LNCaP clone FGC (cell line): ENCODE data around the gene HMMR.
A peak's percentile ranks its signal among the peaks of the same experiment; 100 is the strongest.

ENCODE experiments used
- DNase-seq: peaks from one replicate; pipeline ENCODE4 v3.0.0-alpha.2; 2011; ENCODE audit warnings: low read depth
- H3K4me3 ChIP-seq: 2 replicates; pipeline ENCODE4 v1.5.1; 2011; ENCODE audit warnings: mild to moderate bottlenecking, low read depth, low read length, control low read depth
- TF ChIP-seq, protein P1 (sequence below): IDR thresholded peaks from 2 replicates; pipeline ENCODE4 v1.5.1; 2012; ENCODE audit warnings: mild to moderate bottlenecking; ENCODE audit not compliant: control insufficient read depth, insufficient read depth; ENCODE audit errors: extremely low read depth

The HMMR gene

DNA sequence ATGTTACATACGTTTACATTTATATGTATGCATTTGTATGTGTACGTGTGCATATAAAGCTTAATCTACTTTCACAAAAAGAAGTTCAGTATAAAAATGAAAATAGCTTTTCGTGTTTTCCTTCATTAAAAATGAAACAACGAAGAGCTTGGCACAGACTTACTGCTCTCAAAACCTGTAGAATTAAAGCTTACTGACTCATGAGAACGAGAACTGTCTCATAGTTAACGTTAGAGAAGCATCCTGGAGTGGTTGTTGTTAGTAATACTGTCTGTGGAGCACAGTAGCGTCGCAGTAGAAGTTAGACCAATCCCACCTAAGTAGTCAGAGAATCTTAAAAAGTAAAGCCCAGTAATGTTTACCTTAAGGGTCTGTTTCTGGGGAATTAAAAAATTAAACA is 46.3 kb downstream of the HMMR start:
- TF ChIP-seq, protein P1, sequence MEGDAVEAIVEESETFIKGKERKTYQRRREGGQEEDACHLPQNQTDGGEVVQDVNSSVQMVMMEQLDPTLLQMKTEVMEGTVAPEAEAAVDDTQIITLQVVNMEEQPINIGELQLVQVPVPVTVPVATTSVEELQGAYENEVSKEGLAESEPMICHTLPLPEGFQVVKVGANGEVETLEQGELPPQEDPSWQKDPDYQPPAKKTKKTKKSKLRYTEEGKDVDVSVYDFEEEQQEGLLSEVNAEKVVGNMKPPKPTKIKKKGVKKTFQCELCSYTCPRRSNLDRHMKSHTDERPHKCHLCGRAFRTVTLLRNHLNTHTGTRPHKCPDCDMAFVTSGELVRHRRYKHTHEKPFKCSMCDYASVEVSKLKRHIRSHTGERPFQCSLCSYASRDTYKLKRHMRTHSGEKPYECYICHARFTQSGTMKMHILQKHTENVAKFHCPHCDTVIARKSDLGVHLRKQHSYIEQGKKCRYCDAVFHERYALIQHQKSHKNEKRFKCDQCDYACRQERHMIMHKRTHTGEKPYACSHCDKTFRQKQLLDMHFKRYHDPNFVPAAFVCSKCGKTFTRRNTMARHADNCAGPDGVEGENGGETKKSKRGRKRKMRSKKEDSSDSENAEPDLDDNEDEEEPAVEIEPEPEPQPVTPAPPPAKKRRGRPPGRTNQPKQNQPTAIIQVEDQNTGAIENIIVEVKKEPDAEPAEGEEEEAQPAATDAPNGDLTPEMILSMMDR = no peak
- peak overlapping the region; percentile 80 for H3K4me3 ChIP-seq
- no peak for DNase-seq

DNA sequence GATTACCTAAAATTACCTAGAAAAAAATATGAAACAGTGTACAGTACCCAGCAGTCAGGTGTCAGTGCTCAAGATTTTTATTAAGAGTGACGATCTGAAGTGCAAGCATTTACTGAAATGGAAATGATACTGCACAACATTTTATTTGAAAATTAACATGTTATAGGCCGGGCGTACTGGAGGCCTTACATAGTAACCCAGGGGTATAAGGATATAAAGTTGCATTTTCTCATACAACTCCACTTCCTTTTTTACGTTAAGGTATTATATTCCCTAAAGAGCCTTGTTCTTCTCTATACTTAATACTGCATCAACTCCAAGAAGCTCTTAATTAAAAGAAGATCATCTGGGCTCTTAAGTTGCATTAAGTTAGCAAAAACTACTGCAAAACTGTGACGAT is 48.3 kb downstream of the HMMR start:
- TF ChIP-seq, protein P1 = no peak
- H3K4me3 ChIP-seq = no peak overlapping the region
- DNase-seq = no peak

DNA sequence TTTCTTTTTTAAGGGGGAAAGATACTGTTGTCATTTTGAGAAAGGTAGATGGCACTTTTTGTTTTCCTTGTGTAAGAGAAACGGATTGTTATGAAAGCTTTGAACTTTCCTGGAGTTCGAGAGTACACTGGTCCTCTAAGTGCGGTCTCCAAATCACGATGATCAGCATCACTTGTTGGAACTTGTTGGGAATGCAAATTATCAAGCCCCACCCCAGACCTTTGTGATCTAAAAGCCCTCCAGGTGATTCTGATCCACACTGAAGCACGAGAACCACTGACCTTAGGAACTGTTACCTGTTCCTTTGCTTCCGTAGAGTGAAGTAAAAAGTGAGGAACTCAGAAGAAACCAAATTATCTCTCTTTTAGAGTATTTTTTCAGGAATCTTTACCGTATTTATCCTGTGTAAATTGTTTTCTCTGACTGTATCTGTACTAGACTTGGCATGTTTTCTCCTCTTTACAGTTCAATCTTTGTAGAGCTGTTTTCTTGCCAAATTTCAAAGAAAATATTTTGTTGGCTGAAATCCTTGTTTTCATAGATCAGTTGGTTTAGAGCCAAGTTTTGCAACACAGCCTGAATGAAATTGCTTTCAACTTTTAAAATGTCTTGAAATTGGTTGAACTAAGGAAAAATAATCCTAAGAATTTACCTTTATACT is 49.0 kb downstream of the HMMR start:
- TF ChIP-seq, protein P1 = no peak
- H3K4me3 ChIP-seq = peak overlapping the region; percentile 27
- no peak for DNase-seq

DNA sequence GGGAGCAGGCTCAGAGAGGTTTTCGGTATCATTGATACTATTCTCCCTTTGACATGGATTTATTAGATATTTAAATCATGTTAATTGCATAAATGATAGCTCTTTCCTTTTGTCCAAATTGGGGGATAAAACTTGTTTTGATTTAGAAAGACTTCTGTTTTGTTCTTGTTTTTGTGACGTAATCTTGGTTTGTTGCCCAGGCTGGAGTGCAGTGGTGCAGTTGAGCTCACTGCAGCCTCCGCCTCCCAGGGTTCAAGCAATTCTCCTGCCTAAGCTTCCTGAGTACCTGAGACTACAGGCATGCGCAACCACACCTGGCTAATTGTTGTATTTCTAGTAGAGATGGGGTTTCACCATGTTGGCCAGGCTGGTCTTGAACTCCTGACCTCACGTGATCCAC is 52.1 kb downstream of the HMMR start:
- H3K4me3 ChIP-seq = no peak overlapping the region
- DNase-seq = no peak
- TF ChIP-seq, protein P1 = no peak

DNA sequence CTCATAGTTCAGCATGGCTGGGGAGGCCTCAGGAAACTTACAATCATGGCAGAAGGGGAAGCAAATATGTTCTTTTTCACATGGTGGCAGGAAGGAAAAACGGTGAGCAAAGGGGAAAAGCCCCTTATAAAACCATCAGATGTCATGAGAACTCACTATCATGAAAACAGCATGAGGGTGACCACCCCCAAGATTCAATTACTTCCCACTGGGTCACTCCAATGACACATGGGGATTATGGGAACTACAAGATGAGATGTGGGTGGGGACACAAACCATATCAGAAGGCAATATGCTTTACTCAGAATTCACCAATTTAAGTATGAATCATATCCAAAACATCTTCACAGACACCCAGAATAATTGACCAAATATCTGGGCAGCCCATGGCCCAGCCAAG is 64.7 kb downstream of the HMMR start:
- H3K4me3 ChIP-seq = no peak overlapping the region
- TF ChIP-seq, protein P1 = no peak
- DNase-seq = no peak

DNA sequence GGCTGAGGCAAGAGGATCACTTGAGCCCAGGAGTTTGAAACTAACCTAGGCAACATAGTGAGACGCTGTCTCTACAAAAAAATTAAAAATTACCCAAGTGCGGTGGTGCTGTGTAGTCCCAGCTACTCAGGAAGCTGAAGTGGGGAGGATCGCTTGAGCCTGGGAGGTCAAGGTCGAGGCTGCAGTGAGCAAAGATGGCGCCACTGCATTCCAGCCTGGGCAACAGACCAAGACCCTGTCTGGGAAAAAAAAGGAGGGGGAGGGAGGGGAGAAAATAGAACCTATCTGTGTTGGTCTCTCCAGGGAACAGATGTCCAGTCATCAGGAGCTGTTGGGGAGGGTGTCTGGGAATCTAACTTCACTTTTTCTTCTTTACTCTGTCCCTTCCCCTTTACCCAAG is 69.3 kb downstream of the HMMR start:
- H3K4me3 ChIP-seq = no peak overlapping the region
- TF ChIP-seq, protein P1 = no peak
- DNase-seq = no peak

DNA sequence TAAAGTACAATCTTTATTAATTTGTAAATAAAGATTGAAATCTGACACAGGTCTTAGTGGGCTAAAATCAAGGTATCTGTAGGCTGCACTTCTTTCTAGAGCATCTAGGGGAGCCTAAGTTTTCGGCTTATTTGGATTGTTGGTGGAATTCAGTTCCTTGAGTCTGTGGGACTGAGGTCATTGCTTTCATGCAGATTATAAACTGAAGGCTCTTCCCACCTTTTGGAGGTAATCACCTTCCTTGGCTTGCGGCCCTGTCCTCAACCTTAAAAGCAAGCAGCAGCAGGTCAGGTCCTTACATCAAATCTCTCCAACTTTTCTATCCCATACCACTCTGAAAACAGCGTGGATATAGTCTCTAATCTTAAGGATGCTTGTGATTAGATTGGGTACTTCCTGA is 70.8 kb downstream of the HMMR start:
- no peak overlapping the region for H3K4me3 ChIP-seq
- TF ChIP-seq, protein P1 = no peak
- no peak for DNase-seq
